BE2C (cell line): ENCODE measurements around the gene PTPRG.

Experiments used
- DNase-seq: peaks from one replicate; pipeline ENCODE4 v3.0.0-alpha.2; 2020
- H3K27me3 ChIP-seq: fragments of 250-450 bp; sonication (Bioruptor Pico); 2 replicates; pipeline ENCODE4 v1.5.1; 2020; ENCODE audit warnings: mild to moderate bottlenecking
- H3K36me3 ChIP-seq: fragments of 250-450 bp; sonication (Bioruptor Pico); 2 replicates; pipeline ENCODE4 v1.5.1; 2020; ENCODE audit warnings: mild to moderate bottlenecking
- H3K4me1 ChIP-seq: fragments of 250-450 bp; sonication (Bioruptor Pico); 2 replicates; pipeline ENCODE4 v1.5.1; 2020
- H3K4me3 ChIP-seq: 2 replicates; pipeline ENCODE4 v1.5.1; 2011; ENCODE audit warnings: low read depth, low read length
- H3K9me3 ChIP-seq: fragments of 250-450 bp; sonication (Bioruptor Pico); 2 replicates; pipeline ENCODE4 v1.5.1; 2020
- CTCF ChIP-seq: IDR thresholded peaks from 2 replicates; pipeline ENCODE4 v1.5.1; 2012; ENCODE audit warnings: mild to moderate bottlenecking, low read depth, low read length

Gene PTPRG

DNA sequence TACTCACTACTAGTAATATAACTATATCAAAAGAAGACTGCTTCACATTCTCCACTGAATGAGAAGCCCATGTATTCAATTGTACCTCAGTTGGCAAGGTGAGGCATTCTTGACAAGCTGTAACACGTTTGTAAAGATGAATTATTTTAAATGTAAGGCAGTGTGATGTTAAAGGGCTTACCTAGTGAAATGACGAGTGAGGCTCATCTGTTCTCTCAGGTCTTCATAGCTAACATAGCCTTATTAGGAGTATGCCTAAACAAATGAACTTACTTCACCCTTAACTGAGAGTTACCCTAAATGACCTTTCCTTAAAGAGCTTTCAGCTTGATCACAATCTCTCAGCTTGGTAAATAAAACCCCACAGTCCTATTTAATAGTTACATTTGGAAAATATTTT, 684.7 kb downstream of the PTPRG start:
- Histone ChIP-seq H3K4me3 (no peak overlapping the region), H3K9me3 (no peaks in the 10 kb centered on the region), H3K4me1 (peaks cover 22% of the 10 kb centered on the region), H3K36me3 (no peaks in the 10 kb centered on the region), H3K27me3 (no peaks in the 10 kb centered on the region)
- DNase-seq = no peak
- no peak for TF ChIP-seq CTCF

DNA sequence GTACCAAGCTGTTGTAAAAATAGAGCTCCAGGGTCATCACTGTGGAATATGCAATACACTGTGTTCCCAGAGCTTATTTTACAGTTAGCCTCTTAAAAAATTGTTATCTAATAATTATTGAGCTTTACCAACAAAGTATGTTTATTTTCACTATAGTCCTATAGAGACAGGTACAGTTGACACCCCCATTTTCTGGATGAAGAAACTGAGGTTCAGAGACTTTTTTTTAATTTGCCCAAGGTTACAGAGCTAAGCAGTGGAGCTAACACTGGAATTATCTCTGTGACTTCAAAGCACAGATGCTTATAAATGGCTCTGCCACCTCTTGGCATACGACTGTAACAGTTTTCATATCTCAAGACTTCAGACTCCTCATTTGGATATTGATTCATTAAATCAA, 685.6 kb downstream of the PTPRG start:
- Histone ChIP-seq H3K27me3 (no peaks in the 10 kb centered on the region), H3K4me1 (peaks cover 17% of the 10 kb centered on the region), H3K36me3 (no peaks in the 10 kb centered on the region), H3K9me3 (no peaks in the 10 kb centered on the region), H3K4me3 (no peak overlapping the region)
- no peak for DNase-seq
- no peak for TF ChIP-seq CTCF

- no peak for TF ChIP-seq CTCF
- Histone ChIP-seq H3K4me1 (peaks cover 22% of the 10 kb centered on the region), H3K4me3 (no peak overlapping the region), H3K9me3 (no peaks in the 10 kb centered on the region), H3K27me3 (no peaks in the 10 kb centered on the region), H3K36me3 (no peaks in the 10 kb centered on the region)
- DNase-seq = no peak
Observed at GRCh38 chr3:62248734-62249483, 687.5 kb downstream of the PTPRG start.

GRCh38 chr3:62249484-62249776, 688.1 kb downstream of the PTPRG start:
- Histone ChIP-seq H3K27me3 (no peaks in the 10 kb centered on the region), H3K36me3 (no peaks in the 10 kb centered on the region), H3K4me3 (no peak overlapping the region), H3K9me3 (no peaks in the 10 kb centered on the region), H3K4me1 (peaks cover 27% of the 10 kb centered on the region)
- TF ChIP-seq CTCF = no peak
- DNase-seq = no peak

GRCh38 chr3:62249855-62250543, 688.6 kb downstream of the PTPRG start:
- peak; percentile 28 for DNase-seq
- TF ChIP-seq CTCF = no peak
- Histone ChIP-seq H3K4me3 (no peak overlapping the region), H3K27me3 (no peaks in the 10 kb centered on the region), H3K36me3 (no peaks in the 10 kb centered on the region), H3K9me3 (no peaks in the 10 kb centered on the region), H3K4me1 (peaks cover 25% of the 10 kb centered on the region)
